ENCODE measurements around the gene GRB2. TPM values are rescaled to one million over a fixed set of nuclear protein-coding genes. Genes with fewer than 3 reads are reported as not detected.

Gene GRB2
- total and polyA plus RNA-seq, 10 of the 15 experiments (the other 5 are each of a cell fraction or from before 2014, with no cell fraction given), result 113 to 268 (median 158) TPM

GRCh38 chr17:75404223-75404730 is 1.2 kb downstream of the GRB2 start (continued):
- TF ChIP-seq CTCF (IDR thresholded peaks at IDR 0.05 in 2 of 3, conservative IDR thresholded peaks at IDR 0.05 in 1 of 3; ENCODE audit: control insufficient read depth in 2 of 3, extremely low read depth in 1 of 3, insufficient read depth in 1 of 3, low read depth in 3 of 3, low read length in 3 of 3) (peak; percentile 79 to 88 (median 85)), NFIC (IDR thresholded peaks at IDR 0.05; ENCODE audit: low read depth, low read length) (no peak; the same call in 1 of the 2 replicates), FOXM1 (IDR thresholded peaks at IDR 0.05; ENCODE audit: low read depth, low read length) (no peak), RELA (IDR thresholded peaks at IDR 0.05; ENCODE audit: borderline replicate concordance, partially characterized antibody) (no peak), GABPA (IDR thresholded peaks at IDR 0.05; ENCODE audit: low read depth) (no peak), SREBF1 (IDR thresholded peaks at IDR 0.05; ENCODE audit: low read length) (no peak), POLR2AphosphoS2 (IDR thresholded peaks at IDR 0.05; ENCODE audit: low read depth, low read length) (no peak), CBX5 (IDR thresholded peaks at IDR 0.05; ENCODE audit: low read depth) (no peak), CBX3 (IDR thresholded peaks at IDR 0.05; ENCODE audit: borderline replicate concordance, low read depth) (no peak), LARP7 (IDR thresholded peaks at IDR 0.05) (no peak), MLLT1 (IDR thresholded peaks at IDR 0.05) (0 out of 2 replicates have a peak, but pooled peaks have one; percentile 39), STAT3 (IDR thresholded peaks at IDR 0.05; ENCODE audit: low read depth, low read length) (no peak), EGR1 (IDR thresholded peaks at IDR 0.05; ENCODE audit: borderline replicate concordance in 1 of 2, low read depth in 2 of 2, low read length in 2 of 2) (peak in 1 of 2 experiments; percentile 73; a peak in 2 of 3 replicates), RELB (IDR thresholded peaks at IDR 0.05; ENCODE audit: low read depth) (peak; percentile 73), IKZF2 (IDR thresholded peaks at IDR 0.05) (peak; percentile 83 to 84), ZNF687 (IDR thresholded peaks at IDR 0.05) (no peak), RB1 (IDR thresholded peaks at IDR 0.05; ENCODE audit: borderline replicate concordance) (0 out of 2 replicates have a peak, but pooled peaks have one; percentile 18), IKZF1 (conservative IDR thresholded peaks at IDR 0.05) (peak; percentile 70), CHD1 (IDR thresholded peaks at IDR 0.05; ENCODE audit: low read depth, low read length) (0 out of 2 replicates have a peak, but pooled peaks have one; percentile 46), USF2 (IDR thresholded peaks at IDR 0.05; ENCODE audit: borderline replicate concordance, low read depth, low read length) (no peak), RUNX3 (IDR thresholded peaks at IDR 0.05; ENCODE audit: low read length) (0 out of 2 replicates have a peak, but pooled peaks have one; percentile 29)

All from GM12878 (cell line).